Superior temporal gyrus (tissue), 1 donor: Measurements from ENCODE around the gene COL18A1.

Experiments
- DNase-seq: peaks from one replicate; pipeline ENCODE4 v3.0.0-alpha.2; 2016; ENCODE audit errors: extremely low spot score

The COL18A1 gene

DNA sequence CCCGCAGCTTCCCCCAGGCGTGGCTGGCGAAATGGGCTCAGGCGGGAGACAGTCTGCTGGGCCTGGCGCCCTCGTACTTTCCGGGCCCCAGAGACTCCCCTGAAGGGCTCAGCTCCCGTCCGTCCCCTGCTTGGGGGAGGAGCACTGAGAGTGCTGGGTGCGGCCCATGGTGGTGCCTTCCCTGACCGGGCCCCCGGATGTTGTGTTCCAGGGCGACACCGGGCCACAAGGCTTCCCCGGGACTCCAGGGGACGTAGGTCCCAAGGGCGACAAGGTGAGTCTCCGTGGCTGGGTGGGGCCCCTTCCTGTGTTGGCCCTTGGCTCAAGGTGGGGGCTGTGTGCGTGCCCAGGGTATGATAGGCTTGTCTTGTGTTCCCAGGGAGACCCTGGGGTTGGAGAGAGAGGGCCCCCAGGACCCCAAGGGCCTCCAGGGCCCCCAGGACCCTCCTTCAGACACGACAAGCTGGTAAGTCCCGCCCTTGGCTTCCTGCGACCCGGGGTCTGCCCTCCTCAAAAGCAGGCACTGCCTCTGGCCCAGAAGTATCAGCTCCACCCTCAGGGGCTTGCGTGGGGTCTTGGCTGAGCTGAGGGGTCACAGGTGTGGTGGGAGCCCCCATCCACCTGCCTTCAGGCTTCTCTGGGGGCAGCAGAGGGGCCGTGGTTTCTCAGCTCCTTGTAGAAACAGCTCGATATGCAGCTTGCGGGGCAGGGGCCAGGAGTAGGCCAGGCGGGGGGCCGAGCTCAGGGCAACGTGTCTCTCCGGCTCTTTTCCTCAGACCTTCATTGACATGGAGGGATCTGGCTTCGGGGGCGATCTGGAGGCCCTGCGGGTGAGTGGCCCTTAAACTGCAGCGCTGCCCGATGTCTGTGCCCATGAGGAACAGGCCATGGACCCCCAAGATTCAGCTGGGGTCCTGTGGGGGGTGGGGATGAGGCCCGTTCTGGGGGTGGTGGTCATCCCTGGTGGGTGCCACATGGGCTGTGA is 75.0 kb downstream of the COL18A1 start:
- no peak for DNase-seq

DNA sequence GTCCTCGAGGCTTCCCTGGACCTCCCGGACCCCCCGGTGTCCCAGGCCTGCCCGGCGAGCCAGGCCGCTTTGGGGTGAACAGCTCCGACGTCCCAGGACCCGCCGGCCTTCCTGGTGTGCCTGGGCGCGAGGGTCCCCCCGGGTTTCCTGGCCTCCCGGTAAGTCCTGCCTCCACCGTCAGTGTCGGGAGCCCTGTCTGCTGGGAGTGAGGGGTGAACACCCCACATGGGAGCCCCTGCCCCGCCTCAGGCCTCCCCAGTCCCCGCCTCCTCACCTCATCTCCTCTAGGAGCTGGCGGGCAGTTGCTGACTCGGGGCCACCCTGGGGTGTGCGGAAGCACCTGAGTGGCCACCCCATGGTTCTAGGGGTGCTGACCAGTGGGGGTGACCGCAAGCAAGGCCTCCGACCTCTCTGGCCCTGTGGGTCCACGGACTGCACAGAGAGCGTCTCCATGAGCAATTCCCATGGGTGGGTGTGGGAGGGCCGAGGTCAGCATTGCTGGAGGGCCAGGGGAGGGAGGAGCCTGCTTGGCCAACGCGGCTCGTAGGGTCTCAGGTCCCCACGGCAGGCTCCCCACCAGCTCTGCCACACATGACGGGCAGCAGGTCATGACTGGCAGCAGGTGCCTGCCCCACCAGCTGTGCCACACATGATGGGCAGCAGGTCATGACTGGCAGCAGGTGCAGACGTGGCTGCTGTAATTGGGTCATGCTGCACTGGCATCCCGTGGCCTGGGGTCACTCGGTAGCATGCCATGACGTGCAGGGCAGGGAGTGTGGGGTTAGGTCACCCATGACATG is 75.9 kb downstream of the COL18A1 start:
- DNase-seq = no peak

DNA sequence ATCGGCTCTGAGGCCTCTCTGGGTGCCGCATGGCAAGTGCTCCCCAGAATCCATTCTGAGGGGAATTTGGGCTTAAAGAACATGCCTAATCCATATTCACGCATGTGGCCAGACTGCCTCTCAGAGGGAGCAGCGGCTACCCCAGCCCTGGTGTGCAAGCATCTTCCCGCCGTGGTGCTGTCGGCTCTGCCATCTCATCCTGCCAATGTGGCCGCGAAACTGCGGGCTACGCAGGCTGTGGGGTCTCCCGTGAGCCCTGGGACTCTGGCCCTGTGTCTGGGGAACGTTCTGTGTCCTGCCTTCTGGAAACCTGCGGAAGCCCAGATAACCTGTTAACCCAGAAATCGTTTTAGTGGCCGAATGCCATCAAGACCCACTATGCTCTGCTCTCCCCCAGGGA is 76.6 kb downstream of the COL18A1 start:
- no peak for DNase-seq

DNA sequence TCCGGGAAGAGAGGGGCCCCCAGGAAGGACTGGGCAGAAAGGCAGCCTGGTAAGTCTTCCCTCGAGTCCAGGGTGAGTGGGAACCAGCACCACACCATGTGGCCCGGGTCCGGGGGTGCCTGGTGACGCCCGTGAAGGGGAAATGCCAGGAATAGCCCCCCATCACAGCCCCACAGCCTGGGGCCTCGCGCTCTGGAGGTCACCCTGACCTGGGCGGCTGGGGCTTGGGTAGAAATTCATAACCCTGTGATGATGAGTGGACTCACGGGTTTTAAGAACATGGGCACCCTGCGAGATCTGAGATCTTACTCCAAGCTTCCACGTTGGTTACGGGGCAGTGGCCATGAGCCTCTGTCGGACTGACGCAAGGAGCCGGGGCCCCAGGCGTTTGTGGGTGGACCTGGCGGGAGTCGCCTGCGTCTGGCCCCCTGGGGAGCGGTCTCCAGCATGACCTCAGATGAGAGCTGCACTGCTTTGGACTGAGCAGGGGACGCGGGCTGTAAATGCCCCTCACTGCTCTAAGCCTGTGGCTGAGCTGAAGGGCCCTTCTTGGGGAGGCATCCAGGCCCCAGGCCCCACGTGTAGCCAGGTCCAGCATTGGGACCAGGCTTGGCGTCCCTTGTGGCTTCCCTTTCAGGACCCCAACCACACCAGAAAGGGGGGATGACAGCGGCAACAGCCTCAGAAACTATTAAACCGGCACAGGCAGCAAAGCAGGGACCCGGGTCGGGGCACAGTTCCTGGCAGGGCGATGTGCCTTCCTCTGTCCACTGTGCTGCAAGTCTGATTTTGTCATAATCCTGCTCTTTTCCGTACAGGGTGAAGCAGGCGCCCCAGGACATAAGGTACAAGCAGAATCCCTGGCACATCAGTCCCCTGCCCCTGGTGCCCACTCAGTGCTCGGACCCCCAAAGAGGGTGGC is 77.3 kb downstream of the COL18A1 start:
- DNase-seq = no peak

DNA sequence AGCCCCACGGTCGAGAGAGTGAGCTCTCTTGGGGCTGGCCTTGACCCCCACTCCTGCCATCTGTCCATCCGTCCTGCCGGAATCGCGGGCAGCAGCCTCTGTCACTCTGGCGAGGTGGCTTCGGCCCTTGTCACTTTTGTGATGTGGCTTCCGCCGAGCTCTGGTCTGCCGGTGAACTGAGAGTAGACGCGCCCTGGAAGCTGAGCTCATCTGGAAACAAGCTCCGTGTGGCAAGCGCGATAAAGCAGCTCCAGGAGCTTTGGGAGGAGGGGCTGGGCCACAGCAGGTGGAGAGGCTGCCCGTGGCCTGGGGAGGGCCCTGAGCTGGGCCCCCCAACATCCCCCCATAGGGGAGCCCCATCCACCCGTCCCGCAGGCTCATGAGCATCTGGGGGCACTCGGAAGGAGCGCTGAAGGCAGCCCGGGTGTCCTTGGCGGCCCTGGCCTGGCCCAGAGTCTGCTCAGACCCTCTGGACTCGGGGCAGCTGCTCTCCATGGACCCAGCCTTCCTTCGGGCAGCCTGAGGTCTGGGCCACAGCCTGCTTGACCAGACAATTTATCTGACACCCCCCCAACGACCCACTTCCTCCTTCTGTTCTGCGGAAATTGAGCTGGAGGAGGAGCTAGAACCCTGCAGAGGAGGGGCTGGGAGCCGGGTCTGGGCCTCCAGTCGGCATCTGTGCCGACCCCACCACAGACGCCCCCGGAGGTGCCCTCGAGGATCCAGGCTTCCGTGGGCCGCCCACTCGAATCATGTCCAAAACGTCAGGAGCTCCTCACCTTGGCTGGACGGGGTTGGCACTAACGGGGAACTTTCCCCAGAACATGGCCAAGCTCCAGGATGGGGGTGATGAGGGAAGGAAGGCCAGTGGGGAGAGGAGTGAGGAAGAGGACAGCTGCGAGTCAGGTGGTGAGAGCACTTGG is 78.2 kb downstream of the COL18A1 start:
- DNase-seq = no peak

DNA sequence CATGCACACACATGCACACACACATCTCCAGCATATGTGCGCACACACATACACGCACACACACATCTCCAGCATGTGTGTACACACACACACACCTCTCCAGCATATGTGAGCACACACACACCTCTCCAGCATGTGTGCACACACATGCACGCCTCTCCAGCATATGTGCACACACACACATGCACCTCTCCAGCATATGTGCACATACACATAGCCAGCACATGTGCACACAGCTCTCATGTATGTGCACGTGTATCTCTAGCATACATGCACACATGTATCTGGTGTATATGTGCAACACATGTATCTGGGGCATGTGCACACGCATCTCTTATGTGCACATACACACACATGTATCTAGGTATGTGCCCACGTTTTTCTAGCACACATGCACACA is 79.4 kb downstream of the COL18A1 start:
- DNase-seq = no peak

DNA sequence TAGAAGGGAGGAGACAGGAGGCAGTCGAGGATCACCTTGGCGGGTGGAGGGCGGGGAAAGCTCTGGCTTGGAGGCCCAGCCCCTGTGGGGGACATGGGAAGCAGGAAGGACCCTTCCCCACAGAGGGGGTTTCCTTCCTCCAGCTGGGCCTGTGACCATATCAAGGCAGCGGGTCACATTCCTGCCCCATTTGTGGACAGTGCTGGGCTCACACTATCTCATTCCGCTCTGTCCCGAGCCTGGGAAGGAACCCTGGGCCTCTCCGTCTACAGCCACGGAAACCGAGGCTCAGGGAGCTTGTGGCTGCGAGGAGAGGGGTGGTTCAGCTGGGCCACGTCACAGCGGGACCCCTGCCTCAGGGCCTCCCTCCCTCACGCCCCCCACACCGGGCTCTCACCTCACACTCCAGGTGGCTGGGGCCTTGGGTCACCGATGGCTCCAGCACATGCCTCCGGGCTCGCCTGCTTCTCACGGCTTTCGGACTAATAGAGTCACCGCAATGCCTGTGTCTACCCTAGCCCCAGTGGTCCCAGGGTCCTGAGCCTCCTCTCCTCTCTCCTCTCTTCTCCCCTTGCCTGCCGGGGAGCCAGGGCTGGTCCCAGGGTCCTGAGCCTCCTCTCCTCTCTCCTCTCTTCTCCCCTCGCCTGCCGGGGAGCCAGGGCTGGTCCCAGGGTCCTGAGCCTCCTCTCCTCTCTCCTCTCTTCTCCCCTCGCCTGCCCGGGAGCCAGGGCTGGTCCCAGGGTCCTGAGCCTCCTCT is 80.9 kb downstream of the COL18A1 start:
- DNase-seq = no peak

DNA sequence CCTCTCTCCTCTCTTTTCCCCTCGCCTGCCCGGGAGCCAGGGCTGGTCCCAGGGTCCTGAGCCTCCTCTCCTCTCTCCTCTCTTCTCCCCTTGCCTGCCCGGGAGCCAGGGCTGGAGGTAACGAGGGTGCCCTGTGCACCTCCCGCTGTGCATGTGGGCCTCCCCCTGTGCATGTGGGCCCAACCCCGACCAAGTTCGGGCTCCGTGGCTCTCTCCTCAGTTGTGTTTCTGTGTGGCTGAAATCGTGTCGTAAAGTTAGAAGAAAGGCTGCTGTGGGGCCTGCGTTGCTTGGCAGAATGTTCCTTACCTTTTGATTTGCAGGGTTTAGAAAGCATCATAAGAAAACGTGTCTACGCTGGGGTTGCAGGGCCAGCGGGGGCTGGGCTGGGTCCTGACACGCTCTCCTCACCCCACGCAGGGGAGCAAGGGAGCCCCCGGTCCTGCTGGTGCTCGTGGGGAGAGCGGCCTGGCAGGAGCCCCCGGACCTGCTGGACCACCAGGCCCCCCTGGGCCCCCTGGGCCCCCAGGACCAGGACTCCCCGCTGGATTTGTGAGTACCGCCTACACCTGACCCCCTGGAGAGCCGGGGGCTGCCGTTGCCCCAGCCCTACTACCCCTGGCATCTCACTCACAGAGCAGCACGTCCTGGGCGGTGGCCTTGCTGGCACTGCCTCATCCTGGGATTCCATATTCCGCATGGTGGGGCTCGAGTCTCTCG is 81.6 kb downstream of the COL18A1 start:
- DNase-seq = no peak

DNA sequence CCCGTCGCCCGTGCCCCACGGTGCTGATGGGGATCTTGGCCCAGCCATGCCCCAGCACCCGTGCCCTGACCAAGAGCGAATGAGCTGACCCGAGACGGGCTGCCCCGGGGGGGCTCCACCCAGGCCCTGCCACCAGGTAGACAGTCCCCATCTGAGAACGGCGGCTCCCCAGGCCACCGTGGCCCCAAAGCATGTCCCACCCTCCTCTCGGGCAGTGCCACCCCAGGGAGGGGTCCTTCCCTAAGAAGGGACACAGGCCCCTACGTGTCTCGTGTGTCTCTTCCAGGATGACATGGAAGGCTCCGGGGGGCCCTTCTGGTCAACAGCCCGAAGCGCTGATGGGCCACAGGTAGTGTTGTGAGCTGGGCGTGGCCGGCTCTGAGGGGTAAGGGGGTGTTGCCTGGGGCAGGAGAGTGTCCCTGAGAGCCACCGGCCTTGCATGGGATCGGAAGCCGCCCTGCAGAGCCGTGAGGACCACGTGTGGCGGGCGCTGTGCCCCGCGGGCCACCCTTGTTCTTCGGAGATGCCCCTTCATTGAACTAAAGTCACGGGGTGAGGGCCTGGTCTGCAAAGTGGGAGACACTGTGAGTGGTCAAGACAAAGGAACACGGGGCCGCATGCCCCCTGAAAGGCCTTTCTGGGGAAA is 82.3 kb downstream of the COL18A1 start:
- no peak for DNase-seq

DNA sequence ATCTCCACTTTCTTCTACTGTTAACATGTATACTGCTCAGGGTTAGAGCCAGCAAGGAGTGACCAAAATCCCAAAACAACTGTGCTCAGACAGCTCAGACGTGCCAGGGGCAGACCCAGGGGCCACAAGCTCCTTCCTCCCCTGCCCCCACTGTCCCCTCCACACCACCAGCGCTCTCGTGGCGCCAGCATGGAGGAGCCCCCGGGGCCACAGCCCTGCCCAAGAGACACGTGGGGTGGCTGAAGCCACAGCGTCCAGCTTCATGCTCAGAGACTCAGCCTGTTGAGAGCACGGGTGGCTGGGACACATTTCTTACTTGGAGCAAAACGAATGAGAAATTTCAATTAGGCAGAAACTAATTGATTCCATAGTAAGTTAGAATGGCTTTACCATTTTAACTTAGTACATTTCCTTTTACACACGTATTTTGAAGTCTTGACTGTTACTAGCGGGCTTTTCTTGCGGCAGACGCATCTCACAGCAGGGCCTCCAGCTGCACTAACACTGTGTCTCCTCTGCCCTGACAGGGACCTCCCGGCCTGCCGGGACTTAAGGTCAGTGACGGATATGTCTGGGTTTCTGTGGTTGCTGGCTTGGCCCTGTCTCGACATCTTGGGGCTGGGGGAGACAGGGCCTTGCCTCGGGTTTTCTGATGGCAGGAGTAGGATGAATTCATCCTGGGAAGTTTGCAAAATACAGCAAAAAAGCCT is 83.1 kb downstream of the COL18A1 start:
- DNase-seq = no peak

DNA sequence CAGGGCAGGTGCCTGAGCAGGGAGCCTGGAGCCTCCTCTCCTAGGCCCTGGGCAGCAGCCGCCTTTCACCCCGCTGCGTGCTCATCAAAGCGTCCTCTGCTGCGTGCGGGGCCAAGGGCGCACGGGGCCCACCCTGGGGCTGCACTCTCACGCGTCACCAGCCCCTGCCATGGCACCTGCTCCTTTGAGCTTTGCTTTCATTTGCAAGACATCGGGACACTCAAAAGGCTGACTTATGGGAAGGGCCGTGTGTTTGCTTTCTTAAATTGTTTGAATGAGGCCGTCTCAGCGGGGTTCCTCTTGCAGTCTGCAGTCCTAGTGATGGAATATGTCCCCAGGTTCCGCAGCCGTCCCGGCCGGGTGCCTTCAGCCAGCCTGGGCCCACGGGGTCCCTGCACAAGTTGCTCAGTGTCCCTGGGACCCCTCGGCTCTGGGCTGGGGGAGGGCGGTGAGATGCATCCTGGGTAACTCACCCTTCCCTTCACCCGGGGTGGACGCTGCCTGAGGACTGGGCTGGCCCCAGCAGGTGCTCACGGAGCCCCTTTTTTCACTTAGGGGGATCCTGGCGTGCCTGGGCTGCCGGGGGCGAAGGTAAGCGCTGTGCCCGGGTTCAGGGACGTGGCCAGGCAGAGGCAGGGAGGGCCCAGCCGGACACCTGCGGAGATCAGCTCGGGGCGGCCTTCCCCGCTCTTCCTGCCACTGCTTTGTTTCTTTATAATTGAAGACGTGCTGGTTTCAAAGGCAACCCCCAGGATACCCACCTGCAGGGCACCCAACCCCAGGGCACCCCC is 84.2 kb downstream of the COL18A1 start:
- DNase-seq = no peak

DNA sequence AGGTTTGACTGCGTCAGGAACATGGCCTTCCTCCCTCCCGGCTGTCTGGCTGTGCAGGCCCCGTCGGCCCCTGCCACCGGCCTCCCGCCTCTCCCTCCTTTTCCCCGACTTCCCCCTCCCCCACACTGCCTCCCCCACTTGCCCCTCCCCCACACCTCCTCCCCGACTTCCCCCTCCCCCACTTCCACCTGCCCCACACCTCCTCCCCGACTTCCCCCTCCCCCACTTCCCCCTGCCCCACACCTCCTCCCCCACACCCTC is 84.7 kb downstream of the COL18A1 start:
- DNase-seq = no peak

DNA sequence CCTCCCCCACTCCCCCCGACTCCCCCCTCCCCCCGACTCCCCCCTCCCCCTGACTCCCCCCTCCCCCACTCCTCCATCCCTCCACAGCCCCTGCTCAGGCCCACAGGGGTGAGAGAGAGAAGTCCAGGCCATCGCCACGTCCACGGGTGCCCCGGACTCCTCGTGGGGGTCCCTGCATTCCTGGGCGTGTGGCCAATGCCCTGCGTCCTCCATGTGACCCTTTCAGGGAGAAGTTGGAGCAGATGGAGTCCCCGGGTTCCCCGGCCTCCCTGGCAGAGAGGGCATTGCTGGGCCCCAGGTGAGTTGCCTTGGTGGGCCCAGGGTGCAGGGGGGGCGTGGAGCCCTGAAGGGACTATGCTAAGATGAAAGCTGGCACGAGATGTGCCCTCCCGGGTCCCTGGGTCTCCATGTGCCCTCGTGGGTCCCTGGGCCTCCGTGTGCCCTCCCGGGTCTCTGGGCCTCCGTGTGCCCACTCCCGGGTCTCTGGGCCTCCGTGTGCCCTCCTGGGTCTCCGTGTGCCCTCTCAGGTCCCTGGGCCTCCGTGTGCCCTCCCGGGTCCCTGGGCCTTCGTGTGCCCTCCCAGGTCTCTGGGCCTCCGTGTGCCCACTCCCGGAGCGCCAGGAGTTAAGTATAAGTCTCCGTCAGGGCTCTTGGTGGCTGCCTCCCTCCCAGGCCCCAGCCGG is 85.2 kb downstream of the COL18A1 start:
- DNase-seq = no peak

DNA sequence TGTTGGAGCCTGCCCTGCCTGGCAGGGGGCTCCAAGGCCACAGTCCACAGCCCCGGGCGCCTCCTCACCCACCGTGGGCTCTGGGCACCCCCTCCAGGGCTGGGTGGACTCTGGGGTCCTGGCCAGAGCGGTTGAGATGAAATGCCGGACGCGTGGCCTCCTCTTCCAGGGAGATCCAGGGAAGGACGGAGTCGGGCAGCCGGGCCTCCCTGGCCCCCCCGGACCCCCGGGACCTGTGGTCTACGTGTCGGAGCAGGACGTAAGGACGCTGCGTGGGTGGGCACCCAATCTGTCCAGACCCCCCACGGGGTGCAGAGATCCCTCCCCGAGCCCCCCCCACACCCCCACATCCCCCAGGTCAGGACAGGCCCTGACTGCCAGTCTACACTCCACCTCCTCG is 86.1 kb downstream of the COL18A1 start:
- no peak for DNase-seq

DNA sequence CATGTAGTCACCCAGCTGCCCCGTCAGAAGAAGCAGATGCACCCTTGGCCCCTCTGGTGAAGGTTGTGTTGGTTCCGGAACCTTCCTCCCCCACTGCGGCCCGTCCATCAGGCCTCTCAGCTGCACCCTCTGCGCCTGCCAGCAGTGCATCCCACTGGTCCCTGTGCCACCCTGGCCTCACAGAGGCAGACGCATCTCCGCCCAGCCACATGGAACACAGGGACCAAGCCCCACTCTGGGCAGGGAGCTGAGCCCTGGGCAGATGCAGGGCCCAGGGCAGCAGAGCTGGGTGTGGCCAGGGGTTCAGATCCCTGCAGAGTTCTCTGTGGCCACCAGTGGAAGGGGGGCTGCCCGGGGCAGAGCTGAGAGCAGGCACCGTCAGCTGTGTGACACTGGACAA is 86.7 kb downstream of the COL18A1 start:
- no peak for DNase-seq

DNA sequence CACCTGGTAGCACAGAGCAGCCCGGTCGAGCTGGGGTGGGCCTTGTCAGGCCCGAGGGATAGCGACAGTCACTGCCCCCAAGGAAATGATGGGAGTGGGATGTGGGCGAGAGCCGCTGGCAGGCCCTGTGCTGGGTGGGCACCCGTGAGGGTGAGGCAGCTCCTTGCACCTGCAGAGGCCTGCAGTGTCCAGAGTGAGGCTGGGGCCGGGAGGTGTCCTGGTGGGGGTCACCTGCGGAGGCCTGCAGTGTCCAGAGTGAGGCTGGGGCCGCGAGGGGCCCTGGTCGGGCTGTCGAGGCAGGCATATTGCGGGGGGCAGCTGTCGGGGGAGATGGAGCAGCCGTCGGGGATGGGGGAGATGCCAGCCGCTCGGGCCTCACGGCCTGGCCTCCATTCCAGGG is 87.8 kb downstream of the COL18A1 start:
- no peak for DNase-seq

DNA sequence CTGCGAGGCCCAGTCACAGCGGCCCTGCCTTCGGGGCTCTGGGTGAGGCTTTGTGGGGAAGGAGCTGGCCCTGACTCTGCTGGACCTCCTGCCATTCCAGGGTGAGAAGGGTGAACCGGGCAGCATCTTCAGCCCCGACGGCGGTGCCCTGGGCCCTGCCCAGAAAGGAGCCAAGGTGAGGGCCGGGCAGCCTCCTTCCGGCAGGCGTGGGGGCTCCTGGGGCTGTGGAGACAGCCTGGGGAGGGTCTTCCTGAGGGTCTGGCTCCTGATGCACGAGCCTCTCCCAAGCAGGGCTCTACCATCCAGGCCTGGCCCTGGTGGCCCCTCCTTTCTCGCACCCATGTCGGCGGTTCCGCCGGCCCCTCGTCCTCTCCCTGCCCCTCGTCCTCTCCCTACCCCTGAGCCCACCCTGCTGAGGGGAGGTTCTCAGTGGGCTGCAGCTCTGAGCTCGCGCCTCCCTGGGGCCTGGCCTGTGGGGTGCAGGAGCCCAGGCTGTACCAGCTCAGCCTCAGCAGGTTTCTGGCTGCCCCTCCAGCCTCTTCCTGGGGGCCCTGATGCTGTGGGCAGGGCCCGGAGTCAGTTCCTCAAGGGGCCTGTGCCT is 88.5 kb downstream of the COL18A1 start:
- no peak for DNase-seq
